ENCODE results near the gene CUL5.

Gene CUL5

DNA sequence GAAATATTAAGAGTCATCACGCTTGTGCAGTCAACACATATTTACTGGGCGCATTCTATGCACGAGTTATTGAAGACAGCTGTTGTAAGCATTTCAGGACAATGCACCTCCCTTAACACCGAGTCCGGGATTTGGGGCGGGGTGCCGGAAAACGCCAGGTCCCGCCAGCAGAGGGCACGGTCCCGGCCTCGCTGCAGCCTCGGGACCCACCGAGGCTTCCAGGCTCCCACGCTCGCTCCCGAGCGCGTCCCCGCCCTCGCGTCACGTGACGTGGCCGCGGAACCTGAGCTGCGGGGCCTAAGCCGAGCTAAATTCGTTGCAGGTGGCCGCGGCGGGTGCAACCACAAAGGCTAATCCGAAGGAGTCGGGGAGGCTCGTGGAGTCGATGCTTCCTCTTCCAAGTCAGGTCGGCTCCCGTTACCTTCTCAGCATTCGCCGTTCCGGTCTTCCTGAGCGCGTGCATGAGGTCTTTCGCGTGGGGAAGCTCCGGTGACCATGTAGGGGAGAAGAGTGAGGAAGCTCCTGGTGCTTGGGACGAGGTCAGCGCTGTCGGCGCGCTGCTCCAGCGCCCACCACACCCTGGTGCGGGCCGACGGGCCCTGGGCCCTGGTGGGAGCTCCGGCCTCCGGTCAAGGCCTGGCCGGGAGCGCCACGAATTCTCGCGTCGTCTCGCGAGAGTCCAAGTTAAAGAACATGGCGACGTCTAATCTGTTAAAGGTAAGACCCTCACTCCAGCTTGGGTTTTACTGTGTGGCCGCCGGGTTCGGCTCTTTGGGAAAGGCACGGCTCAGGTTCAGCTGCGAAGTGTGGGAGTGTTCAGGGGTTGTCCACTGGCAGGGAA, at the start of gene CUL5:
TSS of gene CUL5 (plus strand) at position 243 of the 841 bp plus-strand sequence. CDS start at position 694, 451 bp downstream.
- TF ChIP-seq, protein P1, sequence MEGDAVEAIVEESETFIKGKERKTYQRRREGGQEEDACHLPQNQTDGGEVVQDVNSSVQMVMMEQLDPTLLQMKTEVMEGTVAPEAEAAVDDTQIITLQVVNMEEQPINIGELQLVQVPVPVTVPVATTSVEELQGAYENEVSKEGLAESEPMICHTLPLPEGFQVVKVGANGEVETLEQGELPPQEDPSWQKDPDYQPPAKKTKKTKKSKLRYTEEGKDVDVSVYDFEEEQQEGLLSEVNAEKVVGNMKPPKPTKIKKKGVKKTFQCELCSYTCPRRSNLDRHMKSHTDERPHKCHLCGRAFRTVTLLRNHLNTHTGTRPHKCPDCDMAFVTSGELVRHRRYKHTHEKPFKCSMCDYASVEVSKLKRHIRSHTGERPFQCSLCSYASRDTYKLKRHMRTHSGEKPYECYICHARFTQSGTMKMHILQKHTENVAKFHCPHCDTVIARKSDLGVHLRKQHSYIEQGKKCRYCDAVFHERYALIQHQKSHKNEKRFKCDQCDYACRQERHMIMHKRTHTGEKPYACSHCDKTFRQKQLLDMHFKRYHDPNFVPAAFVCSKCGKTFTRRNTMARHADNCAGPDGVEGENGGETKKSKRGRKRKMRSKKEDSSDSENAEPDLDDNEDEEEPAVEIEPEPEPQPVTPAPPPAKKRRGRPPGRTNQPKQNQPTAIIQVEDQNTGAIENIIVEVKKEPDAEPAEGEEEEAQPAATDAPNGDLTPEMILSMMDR (conservative IDR thresholded peaks at IDR 0.05; ENCODE audit: low read depth, low read length): peak; percentile 61
- Histone ChIP-seq H3K4me2 (peak within 1 kb of the TSS; percentile 82), H3K4me1 (ENCODE audit: low read depth, poor library complexity, severe bottlenecking) (peaks cover 14% of the 10 kb centered on the region), H2AFZ (ENCODE audit: low read depth) (peak within 1 kb of the TSS; percentile 72), H4K20me1 (ENCODE audit: insufficient read depth) (no peaks in the 10 kb centered on the region), H3K79me2 (ENCODE audit: insufficient read depth, low read depth) (peaks cover 50% of the 10 kb centered on the region; the same call in 1 of the 2 replicates), H3K4me3 (IDR thresholded peaks at IDR 0.05; ENCODE audit: insufficient read depth, low read depth, low read length) (no peak within 1 kb of the TSS), H3K36me3 (ENCODE audit: insufficient read depth) (no peaks in the 10 kb centered on the region), H3K27me3 (ENCODE audit: insufficient read depth, low read depth) (no peaks in the 10 kb centered on the region), H3K9ac (peak within 1 kb of the TSS; percentile 100), H3K27ac (peak within 1 kb of the TSS; percentile 93)

DNA sequence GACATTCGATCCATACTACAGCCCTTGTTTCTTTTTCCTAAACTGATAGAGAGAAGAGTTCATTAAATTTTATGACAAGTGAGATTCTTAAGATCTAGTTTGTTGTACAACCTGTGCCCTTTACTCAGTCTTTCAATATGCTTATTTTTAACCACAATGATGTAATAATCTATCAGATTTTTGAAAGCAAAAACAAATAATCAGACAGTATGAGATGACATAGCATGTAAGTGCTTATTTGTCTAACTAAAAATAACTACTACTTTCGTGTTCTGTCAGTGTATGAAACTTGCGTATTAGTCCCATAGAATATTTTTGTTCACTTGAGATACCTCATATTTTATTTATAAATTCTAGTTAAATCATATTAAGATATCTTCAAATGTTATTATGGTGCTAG, 47.2 kb upstream of the CUL5 start:
- no peak overlapping the region for H3K27ac ChIP-seq
- H3K27me3 ChIP-seq (ENCODE audit: insufficient read depth, low read depth): no peaks in the 10 kb centered on the region
- no peak overlapping the region for H3K9ac ChIP-seq
- H3K79me2 ChIP-seq (ENCODE audit: insufficient read depth, low read depth): no peaks in the 10 kb centered on the region
- no peaks in the 10 kb centered on the region for H3K36me3 ChIP-seq (ENCODE audit: insufficient read depth)
- TF ChIP-seq, protein P1 (conservative IDR thresholded peaks at IDR 0.05; ENCODE audit: low read depth, low read length): no peak
- H4K20me1 ChIP-seq (ENCODE audit: insufficient read depth): no peaks in the 10 kb centered on the region
- no peaks in the 10 kb centered on the region for H3K4me1 ChIP-seq (ENCODE audit: low read depth, poor library complexity, severe bottlenecking)
- H3K4me2 ChIP-seq: no peak overlapping the region
- no peak overlapping the region for H3K4me3 ChIP-seq (IDR thresholded peaks at IDR 0.05; ENCODE audit: insufficient read depth, low read depth, low read length)
- H2AFZ ChIP-seq (ENCODE audit: low read depth): no peak overlapping the region

DNA sequence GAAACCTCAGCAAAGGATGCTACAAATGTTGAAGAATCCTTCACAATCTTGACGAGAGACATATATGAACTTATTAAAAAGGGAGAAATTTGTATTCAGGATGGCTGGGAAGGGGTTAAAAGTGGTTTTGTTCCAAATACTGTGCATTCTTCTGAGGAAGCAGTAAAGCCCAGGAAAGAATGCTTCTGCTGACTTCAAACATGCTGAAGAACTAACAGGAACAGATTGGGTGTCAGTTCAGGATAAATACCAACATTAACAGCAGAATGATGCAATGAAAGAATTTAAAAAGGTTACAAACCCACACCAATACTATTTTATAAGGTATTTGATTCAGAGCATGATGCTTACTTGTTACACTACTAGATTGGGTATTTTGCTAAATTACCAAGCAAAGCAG, 46.5 kb upstream of the CUL5 start:
- H3K4me2 ChIP-seq: no peak overlapping the region
- H3K4me3 ChIP-seq (IDR thresholded peaks at IDR 0.05; ENCODE audit: insufficient read depth, low read depth, low read length): no peak overlapping the region
- no peaks in the 10 kb centered on the region for H3K36me3 ChIP-seq (ENCODE audit: insufficient read depth)
- no peaks in the 10 kb centered on the region for H4K20me1 ChIP-seq (ENCODE audit: insufficient read depth)
- H3K27ac ChIP-seq: no peak overlapping the region
- H3K9ac ChIP-seq: no peak overlapping the region
- H3K27me3 ChIP-seq (ENCODE audit: insufficient read depth, low read depth): no peaks in the 10 kb centered on the region
- H2AFZ ChIP-seq (ENCODE audit: low read depth): no peak overlapping the region
- no peaks in the 10 kb centered on the region for H3K79me2 ChIP-seq (ENCODE audit: insufficient read depth, low read depth)
- no peaks in the 10 kb centered on the region for H3K4me1 ChIP-seq (ENCODE audit: low read depth, poor library complexity, severe bottlenecking)
- TF ChIP-seq, protein P1 (conservative IDR thresholded peaks at IDR 0.05; ENCODE audit: low read depth, low read length): no peak

DNA sequence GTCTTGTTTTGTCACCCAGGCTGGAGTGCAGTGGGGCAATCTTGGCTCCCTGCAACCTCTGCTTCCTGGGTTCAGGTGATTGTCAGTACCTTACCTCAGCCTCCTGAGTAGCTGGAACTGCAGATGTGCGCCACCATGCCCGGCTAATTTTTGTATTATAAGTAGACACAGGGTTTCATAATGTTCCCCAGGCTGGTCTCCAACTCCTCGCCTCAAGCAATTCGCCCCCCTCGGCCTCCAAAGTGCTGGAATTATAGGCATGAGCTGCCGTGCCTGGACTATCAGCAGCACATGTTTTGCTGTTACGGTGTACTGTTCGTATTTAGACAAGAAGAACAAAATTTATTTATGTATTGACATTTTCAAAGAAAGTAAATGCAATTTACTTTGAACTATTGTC, 45.6 kb upstream of the CUL5 start:
- Histone ChIP-seq H2AFZ (ENCODE audit: low read depth) (no peak overlapping the region), H3K36me3 (ENCODE audit: insufficient read depth) (no peaks in the 10 kb centered on the region), H3K4me2 (no peak overlapping the region), H3K4me1 (ENCODE audit: low read depth, poor library complexity, severe bottlenecking) (no peaks in the 10 kb centered on the region), H3K4me3 (IDR thresholded peaks at IDR 0.05; ENCODE audit: insufficient read depth, low read depth, low read length) (no peak overlapping the region), H3K79me2 (ENCODE audit: insufficient read depth, low read depth) (no peaks in the 10 kb centered on the region), H3K27me3 (ENCODE audit: insufficient read depth, low read depth) (no peaks in the 10 kb centered on the region), H3K27ac (no peak overlapping the region), H4K20me1 (ENCODE audit: insufficient read depth) (no peaks in the 10 kb centered on the region), H3K9ac (no peak overlapping the region)
- TF ChIP-seq, protein P1 (conservative IDR thresholded peaks at IDR 0.05; ENCODE audit: low read depth, low read length): no peak
